ENCODE data around the gene KLK13.

Gene KLK13

GRCh38 chr19:51091895-51092873 is 27.3 kb upstream of the KLK13 start:
- no peak for DNase-seq (ENCODE audit: low spot score)

DNA sequence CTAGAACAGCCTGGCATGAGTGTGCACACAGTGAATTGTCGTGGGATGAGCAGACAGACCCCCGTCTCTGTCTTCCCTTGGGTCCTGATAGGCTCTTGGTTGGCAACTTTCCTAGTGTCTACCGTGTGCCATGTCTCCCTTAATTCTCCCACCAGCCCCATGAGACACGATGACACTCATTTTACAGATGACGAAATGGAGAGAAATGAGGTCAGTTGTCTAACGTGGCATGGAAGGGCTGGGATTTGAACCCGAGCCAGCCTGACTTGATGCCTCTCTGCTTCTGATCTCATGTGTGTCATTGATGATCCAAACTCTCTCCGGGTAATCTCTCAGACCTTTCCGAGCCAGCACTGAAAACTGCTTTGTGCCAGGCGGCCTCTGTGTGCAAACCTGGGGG is 26.2 kb upstream of the KLK13 start:
- DNase-seq (ENCODE audit: low spot score), result no peak

DNA sequence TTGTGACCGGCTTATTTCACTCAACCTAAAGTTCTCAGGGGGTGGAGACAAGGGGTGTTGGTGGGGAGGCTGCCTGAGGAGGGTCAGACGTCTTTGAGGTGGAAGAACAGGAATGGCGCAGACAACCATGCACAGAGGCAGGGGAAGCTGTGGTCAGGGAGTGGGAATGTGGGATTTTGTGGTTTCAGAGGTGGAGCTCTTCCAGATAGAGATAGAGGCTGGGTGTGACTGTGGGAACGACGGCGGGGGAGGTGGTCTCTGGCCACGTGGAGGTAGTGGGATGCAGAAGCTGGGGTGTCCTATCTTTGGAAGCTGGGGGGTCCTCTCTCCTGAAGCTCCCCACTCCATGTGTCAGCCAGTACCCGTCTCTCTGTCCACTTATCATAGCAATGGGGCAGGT is 25.6 kb upstream of the KLK13 start:
- DNase-seq (ENCODE audit: low spot score), result no peak

- DNase-seq (ENCODE audit: low spot score), result no peak
Observed at GRCh38 chr19:51089786-51090185, 24.9 kb upstream of the KLK13 start.

DNA sequence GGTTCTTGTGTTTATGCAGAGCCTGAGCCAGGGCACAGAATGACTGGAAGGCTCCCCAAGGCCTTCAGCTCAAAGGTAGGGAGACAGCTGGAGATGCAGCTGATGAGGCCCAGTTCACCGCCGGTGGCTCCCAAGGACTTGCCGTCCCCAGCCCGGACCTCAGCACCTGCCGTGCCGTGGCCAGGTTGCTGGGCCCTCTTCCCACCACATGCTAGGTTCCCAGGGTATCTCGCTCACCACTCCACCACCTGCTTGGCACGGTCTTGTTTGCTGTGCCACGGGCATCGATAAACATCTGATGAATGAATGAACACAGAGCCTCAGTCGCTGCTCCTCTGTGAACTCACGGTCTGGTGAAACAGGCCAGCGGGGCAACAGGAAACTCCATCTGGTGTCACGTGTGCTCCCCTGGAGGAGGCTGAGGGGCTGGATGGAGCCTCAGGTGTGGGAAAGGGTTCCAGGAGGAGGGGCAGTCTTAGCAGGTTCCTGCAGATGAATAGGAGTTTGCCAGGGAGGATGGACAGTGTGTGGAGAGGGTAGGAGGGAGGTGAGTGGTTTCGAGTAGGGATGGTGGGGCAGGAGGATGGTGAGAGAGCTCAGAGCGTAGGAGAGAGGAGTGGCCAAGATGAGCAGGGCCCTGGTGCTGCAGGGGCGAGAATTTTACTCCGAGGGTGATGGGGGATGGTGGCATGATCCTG is 21.4 kb upstream of the KLK13 start:
- DNase-seq (ENCODE audit: low spot score), result no peak

DNA sequence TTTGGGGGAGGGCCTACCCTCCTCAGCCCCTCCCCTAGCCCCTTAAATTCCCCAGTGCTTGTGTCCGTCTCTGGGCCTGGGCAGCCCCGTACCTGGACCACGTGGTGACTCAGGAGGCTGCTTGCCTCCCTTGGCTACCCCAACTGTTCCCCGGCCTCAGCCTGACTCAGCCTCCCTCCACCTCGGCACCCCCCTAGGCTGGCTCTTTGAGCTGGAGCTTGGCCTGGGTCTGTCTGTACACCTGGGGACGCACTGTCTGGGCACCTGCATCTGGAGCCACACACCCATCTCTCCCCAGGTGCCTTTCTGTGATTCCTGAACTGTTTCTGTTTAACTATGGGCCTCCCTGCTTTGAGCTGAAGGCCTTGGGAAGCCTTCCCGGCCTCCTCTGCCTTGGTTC is 19.6 kb upstream of the KLK13 start:
- no peak for DNase-seq (ENCODE audit: low spot score)

DNA sequence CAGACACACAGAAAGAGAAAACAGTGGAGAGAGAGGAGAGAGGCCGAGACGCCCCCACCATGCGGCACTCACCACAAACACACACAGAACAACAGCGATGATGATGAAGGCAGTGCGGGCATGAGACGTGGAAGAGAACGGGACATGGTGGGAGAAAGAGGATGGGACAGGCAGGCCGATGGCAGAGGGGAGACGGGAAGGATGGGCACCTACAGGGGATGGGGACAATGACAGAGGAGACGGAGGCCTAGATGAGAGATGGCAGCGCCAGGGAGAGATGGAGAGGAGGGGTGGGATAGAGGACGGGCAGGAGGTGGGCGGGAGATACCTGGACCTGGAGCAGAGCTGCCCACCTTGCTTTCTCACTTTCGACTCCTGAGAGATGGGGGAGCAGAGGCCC is 18.9 kb upstream of the KLK13 start:
- no peak for DNase-seq (ENCODE audit: low spot score)

DNA sequence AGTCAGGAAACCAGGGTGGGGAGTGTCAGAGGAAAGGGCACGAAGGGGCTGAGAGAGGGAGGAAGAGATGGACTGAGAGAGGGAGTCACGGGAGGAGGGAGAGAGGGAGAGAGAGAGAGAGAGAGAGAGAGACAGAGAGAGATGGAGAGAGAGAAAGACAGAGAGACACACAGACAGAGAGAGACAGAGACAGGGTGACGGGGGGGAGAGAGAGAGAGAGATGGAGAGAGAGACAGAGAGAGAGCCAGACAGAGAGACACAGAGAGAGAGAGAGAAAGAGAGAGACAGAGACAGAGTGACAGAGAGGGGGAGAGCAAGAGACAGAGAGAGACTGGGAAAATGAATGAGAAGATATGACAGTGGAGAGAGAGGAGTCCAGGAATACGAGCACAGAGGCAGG is 18.3 kb upstream of the KLK13 start:
- no peak for DNase-seq (ENCODE audit: low spot score)

DNA sequence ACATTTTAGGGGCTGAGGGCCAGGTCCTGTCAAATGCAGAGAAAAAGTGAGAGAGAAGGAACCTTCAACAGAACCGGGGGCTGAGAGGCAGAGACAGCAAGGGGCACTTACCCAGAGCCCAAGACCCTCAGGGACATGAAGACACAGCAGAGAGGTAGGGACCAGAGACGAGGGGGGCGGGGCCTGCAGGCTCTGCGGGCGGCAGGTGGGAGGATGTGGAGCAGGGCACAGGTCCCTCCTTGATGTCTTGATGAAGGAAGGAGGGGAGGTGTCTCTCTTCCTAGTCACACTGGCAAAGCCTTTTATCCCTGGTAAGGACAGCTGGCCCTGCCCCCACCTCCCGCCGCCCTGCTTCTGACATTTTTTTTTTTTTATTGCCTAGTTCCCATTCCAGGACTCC is 17.7 kb upstream of the KLK13 start, which contains the start of gene KLK14:
Gene KLK14 (minus strand): TSS at position 277 of the 400 bp plus-strand sequence. CDS start 273 bp downstream, at position 4.
- DNase-seq (ENCODE audit: low spot score), result no peak

DNA sequence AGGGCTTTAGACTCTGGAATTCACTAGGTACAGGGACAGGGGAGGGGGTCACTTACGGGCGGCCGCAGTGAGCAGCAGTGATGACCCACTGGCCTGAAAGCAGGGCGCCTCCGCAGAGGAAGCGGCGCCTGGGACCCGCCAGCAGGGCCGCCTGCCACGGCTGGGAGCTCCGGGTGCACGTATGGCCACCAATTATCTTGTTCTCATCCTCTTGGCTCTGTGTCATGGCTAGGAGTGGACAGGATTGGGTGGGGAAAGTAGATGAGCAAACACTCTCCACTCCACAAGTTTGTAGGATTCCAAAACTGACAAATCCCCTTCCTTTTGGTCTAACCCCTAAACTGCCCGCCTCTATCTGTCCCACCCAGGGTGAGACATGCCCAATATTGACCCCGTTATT is 16.6 kb upstream of the KLK13 start:
- DNase-seq (ENCODE audit: low spot score), result no peak

DNA sequence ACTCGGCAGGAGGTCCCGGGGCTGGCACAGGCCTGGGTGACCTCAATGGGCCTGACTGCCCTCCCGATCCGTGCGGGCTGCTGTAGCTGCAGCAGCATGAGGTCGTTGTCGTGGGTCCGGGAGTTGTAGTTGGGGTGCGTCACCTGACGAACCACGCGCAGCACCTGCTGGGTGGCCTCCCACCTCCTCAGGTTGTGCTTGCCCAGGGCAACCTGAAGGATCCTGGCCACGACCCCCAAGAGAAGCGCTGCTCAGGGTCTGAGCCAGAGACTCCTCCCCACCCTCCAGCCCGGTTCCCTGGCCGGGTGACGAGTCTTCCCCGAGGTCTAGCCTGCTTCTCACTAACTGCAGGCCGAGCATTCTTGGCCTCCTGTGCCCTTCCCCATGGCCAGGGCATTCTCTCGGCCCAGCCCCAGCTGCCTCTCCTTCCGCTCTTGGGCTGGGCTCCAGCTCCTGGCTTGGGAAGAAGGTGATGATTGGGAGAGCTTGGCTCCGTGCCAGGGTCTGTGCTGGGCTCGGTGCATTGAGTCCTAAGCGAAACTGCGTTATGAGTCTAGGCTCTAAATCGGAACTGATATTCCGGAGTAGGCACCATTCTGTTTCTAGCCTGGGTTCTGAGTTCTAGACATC is 14.7 kb upstream of the KLK13 start:
- no peak for DNase-seq (ENCODE audit: low spot score)

- no peak for DNase-seq (ENCODE audit: low spot score)
Observed at GRCh38 chr19:51078731-51079130, 13.8 kb upstream of the KLK13 start.

- no peak for DNase-seq (ENCODE audit: low spot score)
Observed at GRCh38 chr19:51078104-51078503, 13.2 kb upstream of the KLK13 start.

GRCh38 chr19:51076631-51077213 is 11.8 kb upstream of the KLK13 start:
- no peak for DNase-seq (ENCODE audit: low spot score)

- DNase-seq (ENCODE audit: low spot score), result no peak
Observed at GRCh38 chr19:51075998-51076397, 11.1 kb upstream of the KLK13 start.

- DNase-seq (ENCODE audit: low spot score), result no peak
Observed at GRCh38 chr19:51071095-51071405, 6.2 kb upstream of the KLK13 start.

DNA sequence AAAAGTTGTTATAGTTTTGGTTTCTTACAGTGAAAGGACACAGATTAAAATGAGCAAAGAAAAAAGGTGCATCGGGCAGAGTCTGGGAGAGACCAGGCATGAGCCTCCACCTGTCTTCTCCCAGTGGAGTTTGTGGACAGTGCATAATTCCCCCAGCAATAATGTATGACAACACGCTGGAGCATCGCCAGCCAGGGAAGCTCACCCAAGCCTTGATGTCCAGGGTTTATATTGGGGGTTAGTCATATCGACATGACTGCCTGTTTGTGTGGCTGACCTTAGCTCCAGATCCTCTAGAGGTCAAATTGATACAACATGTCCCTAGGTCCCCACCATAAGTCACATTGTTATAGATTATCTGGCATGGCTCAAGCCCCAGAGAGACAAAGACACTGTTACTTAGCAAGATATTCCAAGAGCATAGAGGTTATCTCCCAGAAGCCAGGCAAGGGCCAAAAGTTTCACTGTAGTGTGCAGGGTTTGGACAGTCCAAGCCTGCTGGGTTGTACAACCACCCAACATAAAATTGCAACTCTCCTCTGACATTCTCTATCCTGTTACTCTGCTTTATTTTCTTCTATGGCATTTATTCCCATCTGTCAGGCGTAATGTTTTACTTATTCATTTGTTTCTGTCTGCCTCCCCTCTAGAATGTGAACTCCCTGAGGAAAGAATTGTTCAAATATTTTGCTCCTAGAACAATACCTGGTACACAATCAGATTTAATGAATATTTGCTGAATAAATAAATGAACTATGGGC is 5.6 kb upstream of the KLK13 start:
- DNase-seq (ENCODE audit: low spot score), result no peak

GRCh38 chr19:51066393-51067186 is 1.7 kb upstream of the KLK13 start:
- DNase-seq (ENCODE audit: low spot score), result no peak

DNA sequence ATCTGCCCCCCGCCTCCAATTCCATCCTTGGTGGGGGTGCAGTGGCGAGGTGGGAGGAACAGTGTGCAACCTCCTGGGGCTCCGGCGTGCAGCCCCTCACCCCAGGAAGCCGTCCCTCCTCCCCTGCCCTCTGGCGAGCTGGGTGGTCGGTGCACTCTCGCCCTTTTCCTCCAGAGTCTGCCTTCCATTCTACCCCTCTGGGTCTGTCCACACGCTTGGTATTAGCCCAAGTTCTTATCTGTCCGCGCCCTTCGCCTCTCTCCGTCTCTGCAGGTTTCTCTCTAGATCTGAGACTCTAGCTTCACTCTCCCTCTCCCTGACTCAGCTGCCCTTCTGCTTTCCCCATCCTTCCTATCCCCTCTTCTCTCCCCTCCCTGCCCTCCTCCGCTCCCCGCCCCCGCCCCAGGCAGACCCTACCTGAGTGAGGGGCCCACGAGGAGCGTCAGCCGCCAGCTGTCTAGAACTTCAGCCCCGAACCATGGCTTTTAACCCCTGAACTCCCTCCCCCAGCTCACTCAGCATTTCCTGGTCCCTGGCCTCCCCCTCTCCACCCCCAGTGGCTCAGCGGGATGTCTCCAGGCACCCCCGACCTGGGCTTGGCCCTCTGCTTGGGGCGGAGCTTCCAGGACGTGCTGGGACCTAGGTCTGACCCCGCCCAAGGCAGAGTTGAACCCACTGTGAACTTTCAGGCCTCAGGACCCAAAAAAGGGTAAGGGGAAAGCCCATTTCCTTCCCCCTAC is 499 bp upstream of the KLK13 start:
- no peak for DNase-seq (ENCODE audit: low spot score)

GRCh38 chr19:51063664-51064063 is 1.2 kb downstream of the KLK13 start:
- DNase-seq (ENCODE audit: low spot score), result no peak

Data from activated CD4-positive, alpha-beta T cell treated with anti-CD3 and anti-CD28 coated beads, Interleukin-2, Interleukin-4, amounts not matched to agents 100 ng/mL and 50 ng/mL, durations not matched to agents 16 hours and 8 hours (primary cell).